Measurements from ENCODE around the gene ITGA1. TPM values are rescaled to one million over a fixed set of nuclear protein-coding genes. Genes with fewer than 3 reads are reported as not detected.

Gene ITGA1
- total RNA-seq, 4 donors from 2014 or later, result 41.8 to 94.0 (median 69.6) TPM

GRCh38 chr5:52886206-52886605 is 98.5 kb downstream of the ITGA1 start:
- no peaks in the 10 kb centered on the region for H3K36me3 ChIP-seq
- no peak overlapping the region for H3K4me3 ChIP-seq
- intact Hi-C loops (cut with DNase I; ENCODE audit: low total_unique reads), result no loop called here
- TF ChIP-seq POLR2A (IDR thresholded peaks at IDR 0.05) (no peak), CTCF (IDR thresholded peaks at IDR 0.05) (no peak)
- no peaks in the 10 kb centered on the region for H3K9me3 ChIP-seq
- no peak for DNase-seq
- H3K4me1 ChIP-seq, result no peaks in the 10 kb centered on the region
- H3K27me3 ChIP-seq, result no peaks in the 10 kb centered on the region
- no peak overlapping the region for H3K27ac ChIP-seq

- Histone ChIP-seq H3K36me3 (no peaks in the 10 kb centered on the region), H3K4me3 (no peak overlapping the region), H3K9me3 (no peaks in the 10 kb centered on the region), H3K4me1 (no peaks in the 10 kb centered on the region), H3K27ac (no peak overlapping the region), H3K27me3 (no peaks in the 10 kb centered on the region)
- TF ChIP-seq POLR2A (IDR thresholded peaks at IDR 0.05) (no peak), CTCF (IDR thresholded peaks at IDR 0.05) (no peak)
- DNase-seq, result no peak
- intact Hi-C loops (cut with DNase I; ENCODE audit: low total_unique reads), result no loop called here
Measured at GRCh38 chr5:52887066-52887465, 99.3 kb downstream of the ITGA1 start.

GRCh38 chr5:52888363-52888762 is 100.6 kb downstream of the ITGA1 start:
- intact Hi-C loops (cut with DNase I; ENCODE audit: low total_unique reads), result no loop called here
- Histone ChIP-seq H3K27ac (no peak overlapping the region), H3K27me3 (no peaks in the 10 kb centered on the region), H3K36me3 (no peaks in the 10 kb centered on the region), H3K4me1 (no peaks in the 10 kb centered on the region), H3K9me3 (no peaks in the 10 kb centered on the region), H3K4me3 (no peak overlapping the region)
- DNase-seq, result no peak
- TF ChIP-seq CTCF (IDR thresholded peaks at IDR 0.05) (no peak), POLR2A (IDR thresholded peaks at IDR 0.05) (no peak)

GRCh38 chr5:52892242-52892878 is 104.6 kb downstream of the ITGA1 start:
- Histone ChIP-seq H3K4me3 (no peak overlapping the region), H3K4me1 (peaks cover 0 to 6% of the 10 kb centered on the region in 2 donors), H3K27ac (peak overlapping the region; percentile 21 to 71), H3K36me3 (no peaks in the 10 kb centered on the region), H3K9me3 (no peaks in the 10 kb centered on the region), H3K27me3 (no peaks in the 10 kb centered on the region)
- intact Hi-C loops (cut with DNase I; ENCODE audit: low total_unique reads), result no loop called here
- no peak for TF ChIP-seq POLR2A (IDR thresholded peaks at IDR 0.05)
- TF ChIP-seq CTCF (IDR thresholded peaks at IDR 0.05), result no peak
- no peak for DNase-seq

- H3K4me1 ChIP-seq, result peaks cover 0 to 6% of the 10 kb centered on the region in 2 donors
- no peaks in the 10 kb centered on the region for H3K9me3 ChIP-seq
- peak overlapping the region; percentile 21 to 71 for H3K27ac ChIP-seq
- intact Hi-C loops (cut with DNase I; ENCODE audit: low total_unique reads), result no loop called here
- TF ChIP-seq CTCF (IDR thresholded peaks at IDR 0.05), result no peak
- no peak for TF ChIP-seq POLR2A (IDR thresholded peaks at IDR 0.05)
- no peak overlapping the region for H3K4me3 ChIP-seq
- H3K36me3 ChIP-seq, result no peaks in the 10 kb centered on the region
- H3K27me3 ChIP-seq, result no peaks in the 10 kb centered on the region
- DNase-seq, result no peak
Measured at GRCh38 chr5:52893105-52893504, 105.4 kb downstream of the ITGA1 start.
